ENCODE data around the gene CHPF.
A peak's percentile ranks its signal among the peaks of the same experiment; 100 is the strongest.

The CHPF gene

DNA sequence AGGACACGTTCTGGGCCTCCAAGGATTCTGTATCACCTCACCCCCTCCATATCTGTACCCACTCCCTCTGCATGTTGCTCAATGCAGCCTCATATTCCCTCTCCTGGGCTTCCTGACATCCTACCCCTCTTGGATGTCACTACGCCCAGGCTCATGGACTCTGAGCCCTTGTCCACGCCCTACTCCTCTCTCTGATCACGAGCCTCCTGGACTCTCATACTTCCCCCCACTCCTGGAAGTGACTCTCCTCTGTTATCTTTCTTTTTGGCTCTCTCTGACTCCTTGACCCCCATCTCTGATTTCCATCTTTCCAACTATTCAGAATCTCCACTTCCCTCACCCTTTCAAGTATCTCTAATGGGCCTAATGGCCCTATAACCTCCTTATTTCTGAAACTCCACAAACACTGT lies 2.3 kb upstream of the CHPF start:
- in situ Hi-C loops (cut with MboI; ENCODE audit: low pct_unique_long_range_greater_than_20kb, low sequenced_read_pairs, unreplicated experiment): no loop called here
- TF ChIP-seq, protein P1, sequence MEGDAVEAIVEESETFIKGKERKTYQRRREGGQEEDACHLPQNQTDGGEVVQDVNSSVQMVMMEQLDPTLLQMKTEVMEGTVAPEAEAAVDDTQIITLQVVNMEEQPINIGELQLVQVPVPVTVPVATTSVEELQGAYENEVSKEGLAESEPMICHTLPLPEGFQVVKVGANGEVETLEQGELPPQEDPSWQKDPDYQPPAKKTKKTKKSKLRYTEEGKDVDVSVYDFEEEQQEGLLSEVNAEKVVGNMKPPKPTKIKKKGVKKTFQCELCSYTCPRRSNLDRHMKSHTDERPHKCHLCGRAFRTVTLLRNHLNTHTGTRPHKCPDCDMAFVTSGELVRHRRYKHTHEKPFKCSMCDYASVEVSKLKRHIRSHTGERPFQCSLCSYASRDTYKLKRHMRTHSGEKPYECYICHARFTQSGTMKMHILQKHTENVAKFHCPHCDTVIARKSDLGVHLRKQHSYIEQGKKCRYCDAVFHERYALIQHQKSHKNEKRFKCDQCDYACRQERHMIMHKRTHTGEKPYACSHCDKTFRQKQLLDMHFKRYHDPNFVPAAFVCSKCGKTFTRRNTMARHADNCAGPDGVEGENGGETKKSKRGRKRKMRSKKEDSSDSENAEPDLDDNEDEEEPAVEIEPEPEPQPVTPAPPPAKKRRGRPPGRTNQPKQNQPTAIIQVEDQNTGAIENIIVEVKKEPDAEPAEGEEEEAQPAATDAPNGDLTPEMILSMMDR (IDR thresholded peaks at IDR 0.05; ENCODE audit: extremely low read depth, insufficient read depth, missing control alignments): no peak

DNA sequence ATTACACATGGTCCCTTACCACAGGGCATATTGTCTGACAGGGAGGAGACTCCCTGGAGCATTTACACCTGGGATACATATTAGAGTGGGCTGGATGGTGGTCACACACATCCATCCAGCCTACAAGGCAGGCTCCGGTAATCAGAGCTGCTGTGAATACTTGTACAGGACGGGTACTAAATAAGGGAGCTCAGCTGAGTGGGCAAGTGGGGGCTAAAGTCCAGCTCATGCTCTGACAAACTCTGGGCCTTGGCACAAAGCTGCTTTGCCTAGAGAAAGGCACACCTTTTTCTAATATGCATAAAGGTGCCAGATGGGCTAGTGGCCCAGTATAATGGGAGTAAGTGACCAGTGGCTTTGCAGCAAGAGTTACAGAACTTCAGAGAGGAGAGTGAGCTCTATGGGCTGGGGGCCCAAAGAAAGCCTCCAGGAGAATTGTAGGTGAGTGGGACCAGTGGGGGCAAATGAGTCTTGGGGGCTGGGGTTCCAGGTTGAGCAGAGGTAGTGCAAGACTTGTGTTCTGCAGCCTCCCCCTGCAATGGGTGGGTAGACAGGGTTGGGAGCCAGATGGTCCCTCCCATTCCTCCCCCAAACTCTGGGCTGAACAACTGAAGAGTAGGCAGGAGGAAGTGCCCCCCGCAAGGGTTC lies 1.8 kb upstream of the CHPF start:
- in situ Hi-C loops (cut with MboI; ENCODE audit: low pct_unique_long_range_greater_than_20kb, low sequenced_read_pairs, unreplicated experiment): no loop called here
- DNase-seq (ENCODE audit: low spot score): no peak
- TF ChIP-seq, protein P1 (IDR thresholded peaks at IDR 0.05; ENCODE audit: extremely low read depth, insufficient read depth, missing control alignments): no peak

More for the DNA sequence above, 2.3 kb upstream of the CHPF start:
- DNase-seq (ENCODE audit: low spot score): no peak

DNA sequence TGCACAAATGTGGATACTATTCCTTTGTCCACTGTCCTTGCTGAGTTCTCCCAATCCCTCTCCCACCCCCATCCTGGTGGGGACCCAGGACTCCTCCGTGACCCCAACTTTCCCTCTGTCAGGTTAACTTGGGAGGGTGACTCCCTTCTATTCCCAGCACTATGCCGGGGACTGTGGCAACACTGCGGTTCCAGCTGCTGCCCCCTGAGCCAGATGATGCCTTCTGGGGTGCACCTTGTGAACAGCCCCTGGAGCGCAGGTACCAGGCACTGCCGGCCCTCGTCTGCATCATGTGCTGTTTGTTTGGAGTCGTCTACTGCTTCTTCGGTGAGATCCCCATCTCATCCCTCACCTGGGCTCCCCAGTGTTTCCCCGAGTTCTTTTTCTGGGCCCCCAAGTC lies 958 bp upstream of the CHPF start:
- TF ChIP-seq, protein P1 (IDR thresholded peaks at IDR 0.05; ENCODE audit: extremely low read depth, insufficient read depth, missing control alignments): no peak
- no peak for DNase-seq (ENCODE audit: low spot score)
- in situ Hi-C loops (cut with MboI; ENCODE audit: low pct_unique_long_range_greater_than_20kb, low sequenced_read_pairs, unreplicated experiment): no loop called here

DNA sequence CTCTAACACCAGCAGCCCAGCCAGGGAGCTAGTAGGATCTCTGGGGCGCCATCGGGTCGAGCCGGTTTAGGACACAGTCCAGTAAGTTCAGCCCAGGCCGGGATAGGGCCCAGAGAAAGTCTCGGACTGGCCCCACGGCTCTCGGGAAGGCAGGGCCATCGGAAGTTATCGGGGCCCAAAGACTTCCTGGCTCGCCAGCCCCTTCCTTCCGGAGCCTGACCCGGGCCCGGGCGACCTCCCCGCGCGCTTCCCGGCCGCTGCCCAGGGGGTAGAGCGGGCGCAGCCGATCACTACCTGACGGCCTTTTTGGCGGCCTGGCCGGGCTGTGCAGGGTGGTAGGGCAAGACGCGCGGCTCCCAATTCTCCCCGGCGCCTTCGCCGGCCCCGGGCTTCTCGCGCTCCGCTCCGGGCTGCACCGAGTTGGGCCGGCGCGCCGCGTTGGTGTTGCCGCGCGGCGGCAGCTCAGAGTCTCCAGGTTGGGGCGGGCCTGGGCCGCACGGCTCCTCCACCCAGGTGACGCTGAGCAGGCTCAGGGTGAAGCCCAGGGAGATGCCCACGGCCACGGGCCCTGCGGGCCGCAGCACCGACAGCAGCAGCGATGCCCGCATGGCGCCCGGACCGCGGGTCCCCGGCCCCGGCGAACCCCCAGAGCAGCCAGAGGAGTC lies 546 bp downstream of the CHPF start:
- DNase-seq (ENCODE audit: low spot score): no peak
- in situ Hi-C loops (cut with MboI; ENCODE audit: low pct_unique_long_range_greater_than_20kb, low sequenced_read_pairs, unreplicated experiment): no loop called here
- TF ChIP-seq, protein P1 (IDR thresholded peaks at IDR 0.05; ENCODE audit: extremely low read depth, insufficient read depth, missing control alignments): peak; percentile 6

DNA sequence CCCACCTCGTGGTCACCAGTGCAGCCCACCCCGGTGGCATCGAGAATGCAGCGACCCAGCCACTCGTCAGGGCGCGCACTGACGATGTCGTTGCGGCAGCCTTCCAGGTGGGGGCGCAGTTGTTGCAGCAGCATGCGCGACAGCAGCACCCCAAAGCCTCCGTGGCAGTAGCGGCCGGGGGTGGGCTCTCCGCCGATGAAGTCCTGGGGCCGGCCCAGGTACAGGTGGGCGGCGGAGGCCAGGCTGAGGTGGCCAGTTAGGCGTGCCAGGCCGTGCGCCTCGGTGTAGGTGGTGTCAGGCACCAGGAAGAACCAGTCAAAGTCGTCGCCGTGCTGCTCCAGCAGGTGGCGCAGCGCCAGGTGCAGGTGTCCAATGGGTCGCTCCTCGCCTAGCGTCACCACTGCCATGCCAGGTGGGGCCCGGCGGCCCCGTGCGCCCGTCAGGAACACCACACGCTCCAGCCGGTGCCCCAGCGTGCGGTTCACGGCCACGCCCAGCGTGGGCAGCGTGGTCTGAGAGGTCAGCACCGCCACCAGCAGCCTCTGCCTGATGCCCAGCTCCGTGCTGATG lies 1.9 kb downstream of the CHPF start:
- peak; percentile 94 for DNase-seq (ENCODE audit: low spot score)
- TF ChIP-seq, protein P1 (IDR thresholded peaks at IDR 0.05; ENCODE audit: extremely low read depth, insufficient read depth, missing control alignments): peak; percentile 89

DNA sequence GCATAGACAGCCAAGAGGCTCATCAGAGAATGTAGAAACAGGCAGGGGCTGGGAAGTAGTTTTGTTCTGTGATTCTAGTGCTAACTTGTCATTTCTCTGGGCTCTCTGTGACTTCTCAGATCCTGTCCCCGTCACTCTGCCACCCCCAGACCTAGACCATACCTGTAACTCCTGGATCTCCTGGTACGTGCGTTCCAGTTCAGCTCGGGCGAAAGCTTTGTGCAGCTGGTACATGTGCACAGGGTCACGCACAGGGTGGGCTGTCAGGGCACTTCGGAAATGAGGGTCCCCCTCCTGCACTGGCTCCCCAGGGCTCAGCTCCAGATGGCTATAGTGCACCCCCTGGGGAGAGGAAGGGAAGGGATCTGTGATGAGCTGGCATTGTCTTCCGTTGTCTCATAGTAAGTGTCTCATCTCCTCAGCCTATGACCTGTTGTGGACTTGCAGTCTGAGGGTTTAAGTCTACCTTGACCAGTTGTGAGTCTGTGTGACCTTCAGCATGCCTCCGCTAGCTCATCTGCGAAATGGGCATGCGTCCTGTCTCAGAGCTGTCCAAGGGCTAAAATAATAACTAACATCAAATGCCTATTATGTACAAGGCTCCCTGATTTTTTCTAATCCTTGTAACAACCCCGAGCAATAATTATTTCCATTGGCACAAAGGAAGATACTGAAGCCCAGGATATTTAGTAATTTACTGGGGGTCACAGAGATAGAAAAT lies 2.7 kb downstream of the CHPF start:
- in situ Hi-C loops (cut with MboI; ENCODE audit: low pct_unique_long_range_greater_than_20kb, low sequenced_read_pairs, unreplicated experiment): no loop called here
- no peak for DNase-seq (ENCODE audit: low spot score)
- TF ChIP-seq, protein P1 (IDR thresholded peaks at IDR 0.05; ENCODE audit: extremely low read depth, insufficient read depth, missing control alignments): peak; percentile 10

More for the DNA sequence above, 1.9 kb downstream of the CHPF start:
- in situ Hi-C loops (cut with MboI; ENCODE audit: low pct_unique_long_range_greater_than_20kb, low sequenced_read_pairs, unreplicated experiment): no loop called here

Measured in GM13977 (cell line).